ENCODE measurements around the gene SDHD.

DNA sequence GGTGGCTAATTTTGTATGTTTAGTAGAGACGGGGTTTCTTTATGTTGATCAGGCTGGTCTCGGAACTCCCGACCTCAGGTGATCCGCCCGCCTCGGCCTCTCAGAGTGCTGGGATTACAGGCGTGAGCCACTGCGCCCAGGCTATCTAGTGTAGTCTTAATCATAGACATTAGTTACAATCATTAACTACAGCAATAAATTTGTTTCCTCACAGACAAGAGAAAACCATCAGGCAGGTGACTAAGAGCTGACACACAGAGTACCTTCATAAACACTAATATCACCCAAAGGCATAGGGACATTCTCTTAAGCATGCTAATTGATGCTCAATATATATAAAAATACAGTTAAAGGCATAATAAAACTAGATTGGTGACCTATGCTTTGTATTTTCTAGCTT, 19.4 kb downstream of the SDHD start:
- no peak for TF ChIP-seq CTCF (IDR thresholded peaks at IDR 0.05; ENCODE audit: low read depth, low read length)
- TF ChIP-seq, protein P1, sequence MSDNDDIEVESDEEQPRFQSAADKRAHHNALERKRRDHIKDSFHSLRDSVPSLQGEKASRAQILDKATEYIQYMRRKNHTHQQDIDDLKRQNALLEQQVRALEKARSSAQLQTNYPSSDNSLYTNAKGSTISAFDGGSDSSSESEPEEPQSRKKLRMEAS (IDR thresholded peaks at IDR 0.05; ENCODE audit: low read depth, low read length): no peak

Data from NB4 (cell line).